HUES48 (cell line): ENCODE data around the gene CNTNAP2.

Experiments
- H3K27ac ChIP-seq: one replicate; pipeline ENCODE4 v1.7.0; 2013; ENCODE audit warnings: low read depth, low read length, inconsistent platforms
- H3K27me3 ChIP-seq: 2 replicates; pipeline ENCODE4 v1.6.1; 2013; ENCODE audit warnings: mild to moderate bottlenecking, low read length; ENCODE audit not compliant: control insufficient read depth, insufficient read depth
- H3K36me3 ChIP-seq: 2 replicates; pipeline ENCODE4 v1.6.1; 2013; ENCODE audit warnings: low read length; ENCODE audit not compliant: control insufficient read depth, insufficient read depth
- H3K4me1 ChIP-seq: 2 replicates; pipeline ENCODE4 v1.6.1; 2013; ENCODE audit warnings: mild to moderate bottlenecking, low read length; ENCODE audit not compliant: control insufficient read depth, insufficient read depth
- H3K4me3 ChIP-seq: 2 replicates; pipeline ENCODE4 v1.5.1; 2013; ENCODE audit warnings: mild to moderate bottlenecking, low read depth, low read length
- H3K9ac ChIP-seq: 2 replicates; pipeline ENCODE4 v1.6.1; 2013; ENCODE audit warnings: mild to moderate bottlenecking, low read depth, low read length, moderate library complexity
- H3K9me3 ChIP-seq: 2 replicates; pipeline ENCODE4 v1.6.1; 2013; ENCODE audit warnings: low read length; ENCODE audit not compliant: control insufficient read depth, insufficient read depth

Gene CNTNAP2

DNA sequence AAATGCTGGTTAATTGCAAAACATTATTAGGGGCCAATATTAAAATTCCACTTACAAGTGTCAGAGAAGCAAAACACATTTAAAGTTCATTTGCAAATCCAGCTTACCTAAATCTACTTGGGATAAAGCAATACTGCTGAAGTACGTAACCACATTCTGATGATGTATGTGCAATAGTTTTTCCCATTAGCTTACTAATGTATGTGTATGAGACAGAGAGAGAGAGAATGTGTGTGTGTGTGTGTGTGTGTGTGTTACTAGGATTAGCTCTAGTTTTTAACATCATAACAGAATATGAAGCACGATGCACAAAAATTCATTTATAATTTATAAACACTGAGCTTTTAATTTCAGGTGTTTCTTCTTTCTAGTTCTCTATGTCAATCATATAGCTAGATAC lies 1399.8 kb downstream of the CNTNAP2 start:
- no peaks in the 10 kb centered on the region for H3K36me3 ChIP-seq
- H3K4me3 ChIP-seq: no peak overlapping the region
- H3K9me3 ChIP-seq: no peaks in the 10 kb centered on the region
- H3K27ac ChIP-seq: no peak overlapping the region
- H3K27me3 ChIP-seq: no peaks in the 10 kb centered on the region
- H3K4me1 ChIP-seq: no peaks in the 10 kb centered on the region
- no peak overlapping the region for H3K9ac ChIP-seq

DNA sequence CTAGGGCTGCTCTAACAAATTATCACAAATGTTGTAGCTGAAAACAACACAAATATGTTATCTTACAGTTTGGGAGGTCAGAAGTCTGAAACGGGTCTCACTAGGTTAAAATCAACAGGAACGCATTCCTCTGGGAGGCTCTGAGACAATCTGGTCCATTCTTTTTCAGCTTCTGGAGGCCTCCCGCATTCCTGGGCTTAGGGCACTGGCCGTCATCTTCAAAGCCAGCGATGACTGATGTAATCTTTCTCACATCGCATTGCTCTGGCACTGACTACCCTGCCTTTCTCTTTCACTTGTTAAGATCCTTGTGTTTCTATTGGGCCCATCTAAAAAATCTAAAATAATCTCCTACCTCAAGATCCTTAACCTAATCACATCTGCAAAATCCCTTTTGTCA lies 1402.5 kb downstream of the CNTNAP2 start:
- no peak overlapping the region for H3K4me3 ChIP-seq
- H3K9ac ChIP-seq: no peak overlapping the region
- H3K9me3 ChIP-seq: no peaks in the 10 kb centered on the region
- H3K27me3 ChIP-seq: no peaks in the 10 kb centered on the region
- H3K27ac ChIP-seq: no peak overlapping the region
- no peaks in the 10 kb centered on the region for H3K4me1 ChIP-seq
- H3K36me3 ChIP-seq: no peaks in the 10 kb centered on the region

DNA sequence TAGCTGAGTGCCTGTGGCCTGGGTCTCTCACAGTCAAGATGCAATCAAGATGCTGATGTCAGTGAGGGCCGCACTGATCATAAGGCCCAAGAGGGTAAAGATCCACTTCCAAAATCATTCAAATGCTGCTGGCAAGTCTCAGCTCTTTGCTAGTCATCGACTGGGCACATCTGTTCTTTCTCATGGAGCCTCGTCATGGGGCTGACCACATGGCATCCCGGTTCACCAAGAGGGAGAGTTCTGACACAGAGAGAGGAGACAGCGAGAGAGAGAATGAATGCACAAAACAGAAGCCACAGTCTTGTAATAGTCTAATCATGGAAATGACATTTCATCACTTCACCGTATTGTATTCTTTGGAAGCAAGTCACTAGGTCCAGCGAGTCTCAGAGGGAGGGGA lies 1406.5 kb downstream of the CNTNAP2 start:
- H3K27me3 ChIP-seq: no peaks in the 10 kb centered on the region
- H3K27ac ChIP-seq: no peak overlapping the region
- H3K9me3 ChIP-seq: no peaks in the 10 kb centered on the region
- H3K36me3 ChIP-seq: no peaks in the 10 kb centered on the region
- no peaks in the 10 kb centered on the region for H3K4me1 ChIP-seq
- H3K9ac ChIP-seq: no peak overlapping the region
- H3K4me3 ChIP-seq: no peak overlapping the region

DNA sequence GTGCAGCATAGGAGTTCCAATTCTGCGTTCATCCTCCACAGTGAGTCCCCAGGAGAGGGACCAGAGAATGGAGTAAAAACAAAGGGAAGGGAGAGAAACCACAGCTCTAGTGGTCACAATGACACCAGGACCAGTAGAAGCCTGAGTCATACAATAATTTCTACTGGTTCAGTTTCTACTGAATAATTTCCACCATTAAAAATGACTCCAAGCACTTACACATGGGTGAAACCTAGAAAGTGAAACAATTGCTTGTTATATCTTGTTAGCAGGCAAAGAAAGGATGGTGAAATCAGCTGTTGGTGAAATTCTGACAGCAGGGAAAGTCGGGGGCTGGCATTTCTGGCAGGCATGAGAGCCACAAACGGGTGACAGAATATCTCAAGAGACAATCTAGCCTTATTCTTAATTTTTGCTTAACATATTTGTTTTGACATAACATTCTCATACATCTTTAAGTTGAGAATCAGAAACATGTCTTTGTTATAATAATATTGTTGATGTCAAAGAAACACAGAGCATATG lies 1408.2 kb downstream of the CNTNAP2 start:
- Histone ChIP-seq H3K4me3 (no peak overlapping the region), H3K4me1 (no peaks in the 10 kb centered on the region), H3K27ac (no peak overlapping the region)

DNA sequence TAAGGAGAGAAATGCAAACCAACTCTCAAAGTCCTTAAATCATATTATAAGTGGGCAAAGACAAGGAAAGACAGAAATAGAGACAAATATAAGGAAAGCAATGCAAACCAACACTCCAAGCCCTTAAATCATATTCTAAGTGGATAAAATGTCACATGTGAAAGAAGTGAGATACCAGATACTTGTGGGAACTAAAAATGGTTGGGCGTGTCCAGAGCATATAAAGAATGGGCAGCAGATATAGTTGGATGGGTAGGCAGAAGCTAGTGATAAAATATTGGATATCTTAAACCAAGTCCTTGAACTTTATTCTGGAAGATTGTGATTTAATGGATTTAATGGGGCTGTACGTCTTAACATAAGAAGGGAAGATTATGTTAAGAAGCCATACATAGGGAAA lies 1408.7 kb downstream of the CNTNAP2 start:
- Histone ChIP-seq H3K4me1 (no peaks in the 10 kb centered on the region), H3K4me3 (no peak overlapping the region), H3K9me3 (no peaks in the 10 kb centered on the region), H3K9ac (no peak overlapping the region), H3K27me3 (no peaks in the 10 kb centered on the region), H3K27ac (no peak overlapping the region), H3K36me3 (no peaks in the 10 kb centered on the region)

More for the DNA sequence above, 1408.2 kb downstream of the CNTNAP2 start:
- H3K9me3 ChIP-seq: no peaks in the 10 kb centered on the region
- H3K36me3 ChIP-seq: no peaks in the 10 kb centered on the region
- no peak overlapping the region for H3K9ac ChIP-seq
- H3K27me3 ChIP-seq: no peaks in the 10 kb centered on the region

DNA sequence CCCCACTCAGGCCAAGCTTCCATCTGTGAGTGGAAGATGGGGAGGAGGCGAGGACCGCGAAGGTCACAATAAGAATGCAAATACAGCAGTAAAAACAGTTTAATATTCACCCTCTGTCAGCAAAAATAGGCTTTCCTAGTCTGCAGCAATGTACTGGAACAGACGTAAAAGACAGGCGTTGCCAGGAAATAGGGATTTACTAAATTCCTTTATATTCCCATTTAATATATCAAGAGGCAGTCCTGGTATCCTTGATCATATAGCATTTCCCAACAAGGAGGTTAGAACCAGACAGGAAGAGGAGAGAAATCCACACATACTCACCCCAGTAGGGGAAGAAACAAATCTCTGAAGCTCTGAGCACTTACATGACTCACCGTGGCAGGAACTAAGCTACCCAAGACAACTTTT lies 1419.1 kb downstream of the CNTNAP2 start:
- no peak overlapping the region for H3K9ac ChIP-seq
- H3K36me3 ChIP-seq: no peaks in the 10 kb centered on the region
- no peaks in the 10 kb centered on the region for H3K4me1 ChIP-seq
- H3K4me3 ChIP-seq: no peak overlapping the region
- no peaks in the 10 kb centered on the region for H3K27me3 ChIP-seq
- no peaks in the 10 kb centered on the region for H3K9me3 ChIP-seq
- no peak overlapping the region for H3K27ac ChIP-seq

DNA sequence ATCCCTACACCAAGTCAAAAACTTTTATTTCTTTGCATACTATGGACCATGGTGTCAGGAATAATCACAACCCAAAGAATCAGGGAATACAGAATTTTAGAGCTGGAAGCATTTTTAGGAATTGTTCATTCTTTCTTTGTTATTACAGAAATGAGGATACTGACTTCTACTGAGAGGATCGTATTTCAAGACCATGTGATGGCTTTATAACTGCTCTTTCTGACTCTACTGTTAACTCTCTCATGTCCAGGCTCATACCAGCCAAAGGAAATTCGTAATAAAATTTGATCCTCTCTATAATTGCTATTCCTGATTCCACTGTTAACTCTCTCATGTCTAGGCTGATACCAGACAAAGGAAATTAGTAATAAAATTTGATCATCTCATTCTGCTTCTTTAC lies 1423.1 kb downstream of the CNTNAP2 start:
- no peaks in the 10 kb centered on the region for H3K27me3 ChIP-seq
- H3K4me3 ChIP-seq: no peak overlapping the region
- H3K36me3 ChIP-seq: no peaks in the 10 kb centered on the region
- H3K9me3 ChIP-seq: peaks cover 18% of the 10 kb centered on the region
- H3K27ac ChIP-seq: no peak overlapping the region
- no peak overlapping the region for H3K9ac ChIP-seq
- no peaks in the 10 kb centered on the region for H3K4me1 ChIP-seq

DNA sequence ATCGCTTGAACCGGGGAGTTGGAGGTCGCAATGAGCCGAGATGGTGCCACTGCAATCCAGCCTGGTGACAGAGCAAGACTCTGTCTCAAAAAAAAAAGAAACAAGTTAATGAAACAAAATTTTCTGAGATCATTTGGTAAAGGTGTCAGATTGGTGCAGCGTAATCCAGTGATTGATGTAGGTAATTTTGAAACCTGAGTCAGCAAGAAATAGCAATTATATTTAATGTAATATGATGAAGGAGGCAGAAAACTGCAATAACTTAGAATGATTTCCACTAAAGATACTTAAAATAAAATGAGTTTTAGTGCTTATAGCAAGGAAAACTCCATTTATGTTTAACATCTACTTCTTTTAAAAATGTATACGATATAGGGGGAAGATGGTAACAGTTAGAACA lies 1424.1 kb downstream of the CNTNAP2 start:
- Histone ChIP-seq H3K9me3 (peaks cover 18% of the 10 kb centered on the region), H3K4me3 (no peak overlapping the region), H3K27ac (no peak overlapping the region), H3K4me1 (no peaks in the 10 kb centered on the region), H3K9ac (no peak overlapping the region), H3K27me3 (no peaks in the 10 kb centered on the region), H3K36me3 (no peaks in the 10 kb centered on the region)

DNA sequence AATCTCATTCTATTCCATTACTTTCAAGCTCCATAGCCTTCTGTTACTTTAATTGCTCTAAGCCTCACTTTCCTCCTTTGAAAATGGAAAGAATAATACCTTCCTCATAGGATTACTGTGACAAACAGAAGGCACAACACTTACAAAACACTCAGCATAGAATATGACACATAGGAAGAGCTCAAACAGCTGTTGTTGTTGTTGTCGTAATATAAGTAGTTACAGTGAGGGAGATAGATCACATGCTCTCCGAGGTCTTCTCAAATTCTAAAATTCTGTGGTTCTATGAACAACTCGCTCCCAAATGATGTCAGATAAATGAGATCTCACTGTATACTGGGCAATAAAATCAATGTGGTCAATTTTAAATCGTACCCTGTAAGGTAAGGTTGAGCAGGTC lies 1424.7 kb downstream of the CNTNAP2 start:
- Histone ChIP-seq H3K27ac (no peak overlapping the region), H3K4me3 (no peak overlapping the region), H3K36me3 (no peaks in the 10 kb centered on the region), H3K9ac (no peak overlapping the region), H3K27me3 (no peaks in the 10 kb centered on the region), H3K9me3 (peaks cover 18% of the 10 kb centered on the region), H3K4me1 (no peaks in the 10 kb centered on the region)

DNA sequence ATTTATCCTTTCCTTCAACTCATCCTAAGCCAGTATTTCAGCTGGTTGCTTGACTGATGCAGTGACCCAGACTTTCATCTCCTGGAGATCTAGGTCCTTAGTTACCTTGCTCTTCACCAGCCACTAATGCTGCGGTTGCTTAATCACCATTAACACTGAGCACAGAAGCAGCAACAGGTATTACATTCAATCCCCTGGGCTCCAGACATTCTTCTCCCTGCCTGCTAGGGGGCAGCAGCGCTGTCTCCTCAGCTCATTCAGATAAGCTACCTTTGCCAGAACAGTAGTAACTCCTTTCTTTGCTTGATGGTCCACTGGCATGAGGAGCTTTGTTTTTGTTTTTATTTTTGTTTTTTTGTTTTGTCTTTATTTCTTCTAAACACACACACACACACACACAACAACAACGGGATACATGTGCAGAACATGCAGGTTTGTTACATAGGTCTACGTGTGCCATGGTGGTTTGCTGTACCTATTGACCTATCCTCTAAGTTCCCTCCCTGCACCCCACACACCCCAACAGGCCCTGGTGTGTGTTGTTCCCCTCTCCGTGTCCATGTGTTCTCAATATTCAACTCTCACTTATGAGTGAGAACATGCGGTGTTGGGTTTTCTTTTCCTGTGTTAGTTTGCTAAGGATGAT lies 1430.8 kb downstream of the CNTNAP2 start:
- H3K4me1 ChIP-seq: no peaks in the 10 kb centered on the region
- no peak overlapping the region for H3K9ac ChIP-seq
- H3K4me3 ChIP-seq: no peak overlapping the region
- H3K27ac ChIP-seq: no peak overlapping the region
- no peaks in the 10 kb centered on the region for H3K27me3 ChIP-seq
- H3K36me3 ChIP-seq: no peaks in the 10 kb centered on the region
- peaks cover 12% of the 10 kb centered on the region for H3K9me3 ChIP-seq

DNA sequence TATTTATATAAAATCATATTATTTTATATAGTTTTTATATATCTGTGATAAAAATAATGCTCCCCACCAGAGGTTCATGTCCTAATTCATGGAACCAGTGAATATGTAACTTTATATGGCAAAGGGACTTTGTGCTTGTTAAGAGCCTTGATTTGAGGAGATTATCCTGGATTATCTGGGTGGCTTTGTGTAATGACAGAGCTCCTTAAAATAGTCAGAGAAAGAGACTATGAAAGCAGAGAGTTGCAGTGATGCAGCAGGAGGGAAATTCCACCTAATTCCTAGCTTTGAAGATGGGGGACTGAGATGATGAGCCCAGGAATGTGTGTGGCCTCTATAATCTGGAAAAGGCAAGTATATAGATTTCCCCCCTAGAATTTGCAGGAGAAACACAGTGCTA lies 1439.7 kb downstream of the CNTNAP2 start:
- no peaks in the 10 kb centered on the region for H3K27me3 ChIP-seq
- peaks cover 3% of the 10 kb centered on the region; the same call in 1 of the 2 replicates for H3K4me1 ChIP-seq
- H3K9ac ChIP-seq: no peak overlapping the region
- no peak overlapping the region for H3K27ac ChIP-seq
- no peak overlapping the region for H3K4me3 ChIP-seq
- no peaks in the 10 kb centered on the region for H3K9me3 ChIP-seq
- H3K36me3 ChIP-seq: no peaks in the 10 kb centered on the region
